ENCODE data around the gene C17orf67. TPM values are rescaled to one million over a fixed set of nuclear protein-coding genes. Genes with fewer than 3 reads are reported as not detected.

Gene C17orf67
- total RNA-seq, 1 experiment from 2014 or later = 4.6 TPM

- CTCF ChIA-PET = interaction anchor here (0.6 kb wide), 1 partner anchor 40 kb away, joined by 3 read pairs; no protein-coding TSS in a partner anchor
- Mint-ChIP-seq H3K36me3 (ENCODE audit: insufficient read depth, unreplicated experiment) (no peaks in the 10 kb centered on the region), H3K27me3 (ENCODE audit: unreplicated experiment) (no peaks in the 10 kb centered on the region), H3K9me3 (ENCODE audit: low read depth, unreplicated experiment) (no peaks in the 10 kb centered on the region), H3K4me3 (ENCODE audit: low read depth, unreplicated experiment) (no peak overlapping the region), H3K27ac (ENCODE audit: unreplicated experiment) (no peak overlapping the region), H3K4me1 (ENCODE audit: low read depth, unreplicated experiment) (peaks cover 8% of the 10 kb centered on the region)
- no peak for TF ChIP-seq CTCF (IDR thresholded peaks at IDR 0.05; ENCODE audit: unreplicated experiment)
- no peak for DNase-seq
- intact Hi-C loops (cut with micrococcal nuclease; ENCODE audit: unreplicated experiment) = no loop called here
- no TSS peak for BruUV-seq (replicated peaks)
These were observed 25.2 kb downstream of the C17orf67 start for GRCh38 chr17:56808503-56808902.

- Mint-ChIP-seq H3K27ac (ENCODE audit: unreplicated experiment) (no peak overlapping the region), H3K4me3 (ENCODE audit: low read depth, unreplicated experiment) (no peak overlapping the region), H3K36me3 (ENCODE audit: insufficient read depth, unreplicated experiment) (no peaks in the 10 kb centered on the region), H3K4me1 (ENCODE audit: low read depth, unreplicated experiment) (peaks cover 8% of the 10 kb centered on the region), H3K27me3 (ENCODE audit: unreplicated experiment) (no peaks in the 10 kb centered on the region), H3K9me3 (ENCODE audit: low read depth, unreplicated experiment) (no peaks in the 10 kb centered on the region)
- DNase-seq = no peak
- no TSS peak for BruUV-seq (replicated peaks)
- TF ChIP-seq CTCF (IDR thresholded peaks at IDR 0.05; ENCODE audit: unreplicated experiment) = no peak
- intact Hi-C loops (cut with micrococcal nuclease; ENCODE audit: unreplicated experiment) = no loop called here
- CTCF ChIA-PET = interaction anchor here (0.5 kb wide), 1 partner anchor 11 kb away, joined by 3 read pairs; no protein-coding TSS in a partner anchor
These were observed 26.0 kb downstream of the C17orf67 start for GRCh38 chr17:56807723-56808122.

GRCh38 chr17:56806949-56807348 lies 26.8 kb downstream of the C17orf67 start:
- Mint-ChIP-seq H3K36me3 (ENCODE audit: insufficient read depth, unreplicated experiment) (no peaks in the 10 kb centered on the region), H3K27me3 (ENCODE audit: unreplicated experiment) (no peaks in the 10 kb centered on the region), H3K4me3 (ENCODE audit: low read depth, unreplicated experiment) (no peak overlapping the region), H3K9me3 (ENCODE audit: low read depth, unreplicated experiment) (no peaks in the 10 kb centered on the region), H3K4me1 (ENCODE audit: low read depth, unreplicated experiment) (peaks cover 8% of the 10 kb centered on the region), H3K27ac (ENCODE audit: unreplicated experiment) (no peak overlapping the region)
- intact Hi-C loops (cut with micrococcal nuclease; ENCODE audit: unreplicated experiment) = no loop called here
- no peak for DNase-seq
- CTCF ChIA-PET = no interaction called here
- no TSS peak for BruUV-seq (replicated peaks)
- TF ChIP-seq CTCF (IDR thresholded peaks at IDR 0.05; ENCODE audit: unreplicated experiment) = no peak

- CTCF ChIA-PET = no interaction called here
- H3K27ac Mint-ChIP-seq (ENCODE audit: unreplicated experiment) = no peak overlapping the region
- H3K36me3 Mint-ChIP-seq (ENCODE audit: insufficient read depth, unreplicated experiment) = peaks cover 5% of the 10 kb centered on the region
- no peaks in the 10 kb centered on the region for H3K9me3 Mint-ChIP-seq (ENCODE audit: low read depth, unreplicated experiment)
- BruUV-seq (replicated peaks) = no TSS peak
- H3K4me1 Mint-ChIP-seq (ENCODE audit: low read depth, unreplicated experiment) = peaks cover 8% of the 10 kb centered on the region
- intact Hi-C loops (cut with micrococcal nuclease; ENCODE audit: unreplicated experiment) = no loop called here
- no peak for TF ChIP-seq CTCF (IDR thresholded peaks at IDR 0.05; ENCODE audit: unreplicated experiment)
- DNase-seq = no peak
- no peak overlapping the region for H3K4me3 Mint-ChIP-seq (ENCODE audit: low read depth, unreplicated experiment)
- H3K27me3 Mint-ChIP-seq (ENCODE audit: unreplicated experiment) = no peaks in the 10 kb centered on the region
These were observed 29.3 kb downstream of the C17orf67 start for GRCh38 chr17:56804454-56804853.
